Measurements from ENCODE around the gene LPA.
A peak's percentile ranks its signal among the peaks of the same experiment; 100 is the strongest.
"Not testable (repeated sequence)": the region's sequence is repeated elsewhere in the genome, so short reads cannot be mapped to it uniquely, and the experiment has no call there.

The LPA gene, protein sequence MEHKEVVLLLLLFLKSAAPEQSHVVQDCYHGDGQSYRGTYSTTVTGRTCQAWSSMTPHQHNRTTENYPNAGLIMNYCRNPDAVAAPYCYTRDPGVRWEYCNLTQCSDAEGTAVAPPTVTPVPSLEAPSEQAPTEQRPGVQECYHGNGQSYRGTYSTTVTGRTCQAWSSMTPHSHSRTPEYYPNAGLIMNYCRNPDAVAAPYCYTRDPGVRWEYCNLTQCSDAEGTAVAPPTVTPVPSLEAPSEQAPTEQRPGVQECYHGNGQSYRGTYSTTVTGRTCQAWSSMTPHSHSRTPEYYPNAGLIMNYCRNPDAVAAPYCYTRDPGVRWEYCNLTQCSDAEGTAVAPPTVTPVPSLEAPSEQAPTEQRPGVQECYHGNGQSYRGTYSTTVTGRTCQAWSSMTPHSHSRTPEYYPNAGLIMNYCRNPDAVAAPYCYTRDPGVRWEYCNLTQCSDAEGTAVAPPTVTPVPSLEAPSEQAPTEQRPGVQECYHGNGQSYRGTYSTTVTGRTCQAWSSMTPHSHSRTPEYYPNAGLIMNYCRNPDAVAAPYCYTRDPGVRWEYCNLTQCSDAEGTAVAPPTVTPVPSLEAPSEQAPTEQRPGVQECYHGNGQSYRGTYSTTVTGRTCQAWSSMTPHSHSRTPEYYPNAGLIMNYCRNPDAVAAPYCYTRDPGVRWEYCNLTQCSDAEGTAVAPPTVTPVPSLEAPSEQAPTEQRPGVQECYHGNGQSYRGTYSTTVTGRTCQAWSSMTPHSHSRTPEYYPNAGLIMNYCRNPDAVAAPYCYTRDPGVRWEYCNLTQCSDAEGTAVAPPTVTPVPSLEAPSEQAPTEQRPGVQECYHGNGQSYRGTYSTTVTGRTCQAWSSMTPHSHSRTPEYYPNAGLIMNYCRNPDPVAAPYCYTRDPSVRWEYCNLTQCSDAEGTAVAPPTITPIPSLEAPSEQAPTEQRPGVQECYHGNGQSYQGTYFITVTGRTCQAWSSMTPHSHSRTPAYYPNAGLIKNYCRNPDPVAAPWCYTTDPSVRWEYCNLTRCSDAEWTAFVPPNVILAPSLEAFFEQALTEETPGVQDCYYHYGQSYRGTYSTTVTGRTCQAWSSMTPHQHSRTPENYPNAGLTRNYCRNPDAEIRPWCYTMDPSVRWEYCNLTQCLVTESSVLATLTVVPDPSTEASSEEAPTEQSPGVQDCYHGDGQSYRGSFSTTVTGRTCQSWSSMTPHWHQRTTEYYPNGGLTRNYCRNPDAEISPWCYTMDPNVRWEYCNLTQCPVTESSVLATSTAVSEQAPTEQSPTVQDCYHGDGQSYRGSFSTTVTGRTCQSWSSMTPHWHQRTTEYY (N-terminal part only)

DNA sequence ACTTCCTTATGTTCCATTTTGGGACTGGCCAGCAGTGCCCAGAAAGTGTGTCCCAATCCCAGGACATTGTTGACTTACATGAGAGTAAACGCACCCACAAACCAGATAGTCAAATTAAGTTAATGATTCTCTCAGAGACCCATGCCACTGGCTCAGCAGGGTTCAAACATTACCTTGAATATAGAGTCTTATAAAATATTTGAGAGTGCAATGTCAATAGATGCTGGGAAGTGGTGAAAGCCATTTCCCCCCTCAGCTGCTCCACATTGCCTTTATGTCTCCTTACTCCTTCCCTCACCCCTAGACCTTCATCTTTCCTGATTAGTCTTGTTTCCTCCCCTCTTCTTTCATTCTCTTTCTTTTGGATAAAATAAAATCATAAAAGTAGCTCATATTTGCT lies at the start of gene LPA:
LPA (minus strand) TSS at position 78 of the 400 bp plus-strand sequence; CDS start at position 17, 61 bp downstream.
- DNase-seq, result not testable (repeated sequence)

DNA sequence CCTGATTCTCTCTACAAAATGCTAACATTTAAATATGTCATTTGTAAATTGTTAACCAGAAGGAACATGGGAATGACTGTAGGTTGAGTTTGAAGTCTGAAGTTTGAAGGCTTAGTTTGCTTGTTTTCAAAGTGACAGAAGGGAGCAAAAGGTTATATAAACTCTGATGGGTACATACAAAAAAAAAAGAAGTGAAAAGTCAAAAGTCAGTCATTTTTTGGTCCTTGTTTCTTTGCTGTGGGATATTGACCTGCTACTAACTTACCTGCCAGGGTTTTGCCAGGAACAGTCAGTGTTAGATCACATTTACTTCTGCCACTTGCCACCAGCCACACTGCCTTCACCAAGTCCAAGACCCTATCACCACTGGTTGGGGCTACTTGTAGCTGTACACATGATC lies 44.9 kb upstream of the LPA start:
- DNase-seq, result not testable (repeated sequence)

DNA sequence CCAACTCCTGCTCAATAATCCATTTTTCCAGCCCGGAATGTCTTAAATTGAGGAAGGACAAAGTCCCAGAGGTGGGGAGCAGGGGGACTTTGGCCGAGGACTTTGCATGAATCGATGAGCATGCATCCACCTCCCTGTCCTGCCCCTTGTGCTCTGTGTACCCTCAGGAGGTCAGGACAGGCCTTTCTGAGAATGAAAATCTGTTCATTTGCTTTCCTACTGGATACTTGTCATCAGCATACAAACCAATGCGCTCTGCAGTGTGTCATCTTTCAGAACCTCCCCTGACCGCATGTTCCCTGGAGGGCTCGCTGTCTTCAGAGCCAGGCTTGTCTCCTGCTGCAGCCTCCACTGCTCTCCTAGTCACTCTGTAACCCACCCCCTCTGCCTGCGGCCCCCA lies 40.6 kb upstream of the LPA start:
- not testable (repeated sequence) for DNase-seq

DNA sequence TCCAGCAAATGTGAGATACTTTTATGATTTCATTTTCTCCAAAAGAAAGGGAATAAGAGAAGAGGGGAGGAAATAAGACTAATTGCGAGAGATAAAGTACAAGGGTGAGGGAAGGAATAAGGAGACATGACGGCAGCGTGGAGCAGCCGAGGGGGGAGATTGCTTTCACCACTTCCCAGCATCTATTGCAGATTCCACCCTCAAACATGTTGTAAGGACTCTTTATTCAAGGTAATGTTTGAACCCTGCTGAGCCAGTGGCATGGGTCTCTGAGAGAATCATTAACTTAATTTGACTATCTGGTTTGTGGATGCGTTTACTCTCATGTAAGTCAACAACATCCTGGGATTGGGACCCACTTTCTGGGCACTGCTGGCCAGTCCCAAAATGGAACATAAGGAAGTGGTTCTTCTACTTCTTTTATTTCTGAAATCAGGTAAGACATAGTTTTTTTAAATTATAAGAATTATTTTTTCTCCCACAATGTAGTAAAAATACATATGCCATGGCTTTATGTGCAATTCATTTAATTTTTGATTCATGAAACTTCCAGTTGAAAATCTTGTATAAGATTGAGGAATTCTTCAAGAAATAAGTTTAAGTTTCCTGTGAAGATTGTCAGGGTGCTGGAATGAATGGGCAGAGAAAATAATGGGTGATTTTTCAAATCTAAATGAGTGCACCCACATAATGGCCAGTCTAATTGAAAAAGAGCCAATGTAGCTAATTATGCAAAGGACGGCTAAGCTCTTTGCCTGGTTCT lies 38.0 kb upstream of the LPA start, which contains the start of gene PLG:
PLG (plus strand) TSS at position 327 of the 763 bp plus-strand sequence; CDS start at position 388, 61 bp downstream.
- DNase-seq, result not testable (repeated sequence)

DNA sequence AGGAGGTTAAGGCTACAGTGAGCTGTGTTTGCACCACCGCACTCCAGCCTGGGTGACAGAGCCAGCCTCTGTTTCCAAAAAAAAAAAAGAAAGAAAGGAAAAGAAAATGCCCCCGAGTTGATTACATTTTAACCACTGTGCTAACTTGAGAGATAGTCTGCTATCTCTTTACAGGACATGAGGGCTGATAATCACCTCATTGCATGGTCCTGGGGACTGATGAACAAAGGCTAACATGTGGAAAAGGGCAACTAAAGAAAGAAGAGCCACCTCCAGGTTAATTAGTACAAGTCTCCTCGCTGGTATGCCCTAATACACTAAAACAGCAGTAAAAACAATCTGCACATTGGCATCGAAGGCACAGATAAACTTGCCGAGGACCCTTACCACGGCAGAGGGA lies 33.8 kb upstream of the LPA start:
- DNase-seq, result no peak

DNA sequence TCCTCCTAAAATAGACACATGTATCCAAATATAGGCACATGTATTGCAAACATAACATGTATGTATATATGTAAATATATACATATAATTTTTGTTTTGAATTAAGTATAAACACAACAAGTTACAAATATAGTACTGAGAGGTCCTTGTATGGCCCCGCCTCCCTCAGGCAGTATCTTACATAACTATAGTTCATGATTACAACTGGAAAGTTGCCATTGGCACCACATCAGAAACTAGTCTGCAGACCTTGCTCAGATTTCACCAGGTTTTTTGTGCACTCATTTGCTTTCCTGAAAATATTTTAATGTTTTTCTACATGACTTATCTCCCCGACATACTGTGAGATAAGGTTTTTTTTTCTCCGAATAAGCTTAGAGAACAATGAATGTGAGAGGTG lies 32.8 kb upstream of the LPA start:
- not testable (repeated sequence) for DNase-seq

DNA sequence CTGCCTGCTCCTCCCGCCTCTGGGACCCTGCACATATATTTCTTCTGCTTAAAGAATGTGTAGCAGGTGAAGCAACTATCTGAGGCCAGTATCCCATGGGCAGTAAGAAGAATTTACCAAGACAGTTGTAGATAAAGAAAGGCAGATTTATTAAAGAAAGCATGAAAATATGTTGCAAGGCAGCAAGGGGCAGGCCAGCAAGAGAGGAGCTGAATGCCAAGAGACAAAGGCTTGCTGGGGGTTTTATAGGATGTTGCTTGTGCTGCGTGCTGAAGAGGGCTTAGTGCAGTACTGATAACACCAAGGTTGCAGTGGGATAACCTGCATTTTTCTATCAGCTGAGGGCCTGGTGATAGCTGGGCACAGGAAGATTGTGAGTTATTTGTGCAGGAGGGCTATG lies 31.5 kb upstream of the LPA start:
- not testable (repeated sequence) for DNase-seq

DNA sequence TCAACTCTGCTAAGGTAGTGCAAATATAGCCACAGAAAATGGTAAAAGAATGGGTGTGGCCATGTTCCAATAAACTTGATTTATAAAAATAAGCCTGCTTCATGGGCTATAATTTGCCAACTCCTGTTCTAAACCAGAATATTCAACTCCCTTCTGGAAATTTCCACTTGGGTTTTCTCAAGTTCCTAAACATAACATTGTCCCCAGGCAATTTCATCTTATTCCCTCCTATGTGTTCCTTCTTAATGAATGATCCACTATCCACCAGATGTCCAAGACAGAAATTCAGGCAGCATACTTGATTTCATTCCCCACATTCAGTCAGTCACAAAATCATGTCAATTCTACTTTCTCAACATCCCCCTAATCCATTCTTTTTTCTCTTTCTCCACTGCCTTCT lies 30.9 kb upstream of the LPA start:
- not testable (repeated sequence) for DNase-seq

DNA sequence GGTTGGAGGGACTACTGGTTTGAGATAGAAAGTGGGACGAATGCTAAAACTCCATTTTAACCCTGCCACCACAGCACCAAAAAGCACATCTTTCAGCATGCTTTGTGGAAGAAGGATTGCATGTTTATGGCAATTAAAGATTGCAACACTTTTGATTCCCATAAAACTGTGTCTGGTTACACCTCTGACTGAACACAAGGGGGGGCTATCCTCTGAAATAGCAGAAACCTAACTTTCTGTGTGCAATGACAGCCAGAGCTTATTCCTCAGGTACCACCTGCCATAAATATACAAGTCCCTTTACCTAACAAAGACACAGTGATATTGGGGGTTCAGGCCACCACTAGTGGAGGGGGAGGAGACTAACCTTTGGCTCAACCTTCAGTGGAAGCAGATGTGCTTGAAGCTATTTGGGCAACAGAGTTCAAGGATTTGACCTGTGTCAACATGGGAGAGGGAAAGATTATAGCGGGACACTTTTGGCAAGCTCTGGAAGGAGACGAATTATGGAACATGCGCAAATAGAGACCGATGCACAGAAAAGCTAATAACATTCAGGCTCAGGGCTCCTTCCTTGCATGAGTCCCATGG lies 28.4 kb upstream of the LPA start:
- no peak for DNase-seq

DNA sequence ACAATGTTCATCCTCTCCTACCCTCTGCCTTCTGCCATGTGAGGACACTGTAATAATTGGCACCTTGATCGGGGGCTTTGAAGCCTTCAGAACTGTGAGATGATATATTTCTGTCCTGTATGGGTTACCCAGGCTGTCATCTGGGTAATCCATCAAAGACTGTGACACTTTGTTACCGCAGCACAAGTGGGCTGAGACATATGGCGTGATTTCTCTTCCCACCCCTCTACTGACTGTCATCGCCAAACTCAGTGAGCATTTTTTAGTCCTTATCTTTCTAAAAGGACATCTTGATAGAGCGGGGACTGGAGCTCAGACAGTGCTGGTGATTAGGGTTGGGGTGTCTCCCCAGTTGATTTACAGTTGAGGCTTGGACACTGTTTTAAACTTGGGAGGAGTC lies 27.5 kb upstream of the LPA start:
- DNase-seq, result no peak

DNA sequence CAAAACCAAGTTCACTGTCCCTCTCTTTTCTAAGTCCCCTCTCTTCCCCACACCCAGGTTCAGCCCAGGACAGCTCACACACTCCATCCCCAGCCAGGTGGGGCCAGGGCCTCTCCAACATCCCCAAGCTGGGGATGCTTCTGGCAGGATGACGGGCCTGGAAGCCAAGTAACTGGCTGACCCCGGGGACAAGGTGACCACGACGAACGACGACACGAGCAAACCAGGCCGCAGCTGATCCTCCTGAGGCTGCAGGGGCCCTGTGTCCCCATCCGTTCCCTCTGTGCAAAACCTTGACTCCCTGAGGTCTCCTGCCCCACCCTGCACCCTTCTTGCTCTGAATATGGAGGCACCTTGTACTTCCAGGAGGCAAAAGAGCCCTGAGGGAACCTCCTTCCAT lies 26.4 kb upstream of the LPA start:
- DNase-seq, result no peak

DNA sequence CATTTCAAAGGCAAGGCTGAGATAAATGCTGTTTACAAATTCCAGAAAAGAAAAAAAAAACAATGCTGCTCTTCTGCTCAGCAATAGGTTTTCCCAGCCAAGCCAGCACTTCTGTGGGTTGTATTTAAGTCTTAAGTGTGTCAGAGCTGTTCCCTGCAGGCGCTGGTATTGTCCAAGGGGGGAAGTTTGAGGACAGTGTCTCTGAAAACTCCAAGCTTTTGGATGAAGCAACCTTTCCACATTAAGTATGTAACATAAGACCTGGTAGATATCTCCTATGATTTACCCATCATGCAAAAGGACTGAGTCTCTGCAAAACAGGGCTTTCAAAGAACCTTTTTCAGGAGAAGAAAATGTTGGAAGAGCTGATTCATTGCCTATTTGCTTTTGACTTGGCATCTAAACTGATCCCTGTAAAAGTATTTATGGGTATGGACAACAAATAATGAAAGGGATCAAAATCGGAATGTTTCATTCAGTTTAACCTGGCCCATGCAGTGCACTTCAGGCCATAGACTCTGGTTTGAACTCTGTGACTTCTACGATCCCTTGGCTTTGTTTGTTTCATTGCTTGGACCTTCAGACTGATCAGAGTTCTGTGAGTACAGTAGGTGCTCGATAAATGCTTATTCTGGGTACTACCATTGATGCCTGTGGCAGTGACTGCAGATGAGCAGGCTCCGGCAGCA lies 21.8 kb upstream of the LPA start:
- no peak for DNase-seq

DNA sequence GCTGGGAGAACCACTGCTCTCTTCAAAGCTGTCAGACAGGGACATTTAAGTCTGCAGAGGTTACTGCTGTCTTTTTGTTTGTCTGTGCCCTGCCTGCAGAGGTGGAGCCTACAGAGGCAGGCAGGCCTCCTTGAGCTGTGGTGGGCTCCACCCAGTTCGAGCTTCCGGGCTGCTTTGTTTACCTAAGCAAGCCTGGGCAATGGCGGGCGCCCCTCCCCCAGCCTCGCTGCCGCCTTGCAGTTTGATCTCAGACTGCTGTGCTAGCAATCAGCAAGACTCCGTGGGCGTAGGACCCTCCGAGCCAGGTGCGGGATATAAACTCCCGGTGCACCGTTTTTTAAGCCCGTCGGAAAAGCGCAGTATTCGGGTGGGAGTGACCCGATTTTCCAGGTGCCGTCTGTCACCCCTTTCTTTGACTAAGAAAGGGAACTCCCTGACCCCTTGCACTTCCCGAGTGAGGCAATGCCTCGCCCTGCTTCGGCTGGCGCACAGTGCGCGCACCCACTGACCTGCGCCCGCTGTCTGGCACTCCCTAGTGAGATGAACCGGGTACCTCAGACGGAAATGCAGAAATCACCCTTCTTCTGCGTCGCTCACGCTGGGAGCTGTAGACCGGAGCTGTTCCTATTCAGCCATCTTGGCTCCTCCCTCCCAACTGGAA lies 21.2 kb upstream of the LPA start:
- DNase-seq, result not testable (repeated sequence)

DNA sequence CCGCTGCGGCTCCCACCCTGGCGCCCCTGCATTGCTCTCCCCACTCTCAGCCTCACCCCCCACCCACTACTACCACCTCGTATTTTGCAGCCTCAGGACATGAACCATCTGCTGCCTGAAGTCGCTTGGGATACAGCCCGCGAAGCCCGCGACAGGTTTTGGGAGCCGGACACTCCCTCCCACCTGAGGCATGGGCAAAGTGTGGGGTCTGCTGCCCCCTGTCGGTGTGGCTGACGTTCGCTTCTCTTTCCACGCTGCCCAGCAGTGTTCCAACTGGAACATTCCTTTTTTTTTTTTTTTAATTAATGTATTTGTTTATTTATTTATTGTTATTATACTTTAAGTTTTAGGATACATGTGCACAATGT lies 15.3 kb upstream of the LPA start:
- DNase-seq, result no peak

DNA sequence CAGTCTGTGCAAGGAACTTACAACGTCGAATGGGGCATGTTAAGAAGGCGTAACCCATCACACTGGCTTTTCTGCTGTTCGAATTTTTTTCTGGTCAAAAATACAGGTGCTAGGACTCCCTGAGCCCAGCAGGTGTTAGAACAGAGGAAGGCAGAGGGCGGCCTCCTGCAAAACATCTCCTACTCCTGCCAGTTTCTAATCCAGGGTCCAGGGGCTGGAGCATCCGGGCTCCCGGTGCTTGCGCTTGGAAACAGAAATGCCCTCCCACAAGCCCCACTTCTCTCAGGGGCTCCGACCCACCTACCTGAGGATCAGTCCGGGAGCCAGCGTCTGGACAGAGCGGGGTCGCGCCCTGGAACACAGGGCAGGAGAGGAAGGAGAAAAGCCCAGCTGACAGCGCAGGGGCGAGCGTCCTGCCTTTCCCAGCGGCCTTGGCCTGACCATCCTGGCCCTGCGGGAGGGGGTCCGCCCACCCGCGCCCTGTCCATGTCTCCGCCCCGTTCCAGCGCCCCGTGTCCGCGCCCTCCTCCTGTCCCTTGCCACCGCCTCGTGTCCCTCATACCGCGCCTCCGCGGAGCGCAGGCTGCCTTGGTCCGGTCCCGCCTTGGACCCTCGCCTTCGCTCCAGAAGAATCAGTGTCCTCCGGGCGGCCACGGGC lies 14.8 kb upstream of the LPA start:
- DNase-seq, result no peak

DNA sequence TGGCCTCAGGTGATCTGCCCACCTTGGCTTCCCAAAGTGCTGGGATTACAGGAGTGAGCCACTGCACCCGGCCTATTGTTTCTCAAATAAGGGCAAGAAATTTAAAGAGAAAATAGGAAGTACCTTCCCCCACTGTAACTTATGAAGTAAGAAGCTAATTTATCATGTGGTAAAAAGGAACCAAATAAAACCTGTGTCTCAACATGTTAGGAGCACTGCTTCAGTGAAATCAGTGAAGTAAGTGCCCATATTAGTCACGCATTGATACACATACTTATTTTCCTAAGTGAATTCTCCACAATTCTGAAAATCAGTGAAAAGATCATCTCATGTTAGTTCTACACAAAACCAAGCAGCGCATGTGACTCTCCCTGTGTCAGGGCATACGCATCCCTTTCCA lies 14.2 kb upstream of the LPA start:
- DNase-seq, result no peak

DNA sequence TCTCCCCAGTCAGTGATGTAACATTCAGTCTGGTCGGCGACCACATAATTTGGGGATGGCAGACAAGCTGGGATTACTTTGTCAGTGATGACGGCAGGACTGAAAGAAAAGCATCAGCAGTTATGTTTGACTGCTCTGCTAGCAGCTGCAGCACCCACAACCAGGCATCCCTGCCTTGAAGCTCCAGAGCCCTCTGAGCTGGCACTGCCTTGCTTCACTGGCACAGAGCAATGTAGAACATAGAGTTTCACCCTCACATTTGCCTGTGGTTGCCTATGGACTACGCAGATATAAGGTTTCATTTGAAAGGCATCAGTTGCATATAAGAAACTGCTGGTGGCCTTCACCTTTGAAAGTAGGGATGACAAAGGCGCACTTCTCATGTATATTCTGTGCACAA lies 12.3 kb upstream of the LPA start:
- not testable (repeated sequence) for DNase-seq

DNA sequence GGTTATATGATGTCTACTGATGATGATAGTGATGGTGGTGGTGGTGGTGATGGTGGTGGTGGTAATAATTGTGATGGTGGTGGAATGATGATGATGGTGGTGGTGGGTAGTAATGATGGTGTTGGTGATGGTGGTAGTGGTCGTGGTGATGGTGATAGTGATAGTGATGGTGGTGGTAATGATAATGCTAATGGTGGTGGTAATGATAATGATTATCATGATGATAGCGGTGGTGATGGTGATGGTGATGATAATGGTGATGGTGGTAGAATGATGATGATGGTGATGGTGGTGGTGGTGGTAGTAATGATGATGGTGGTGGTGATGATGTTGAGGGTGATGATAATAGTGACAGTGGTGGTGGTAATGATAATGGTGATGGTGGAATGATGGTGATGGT lies 4.5 kb upstream of the LPA start:
- no peak for DNase-seq

DNA sequence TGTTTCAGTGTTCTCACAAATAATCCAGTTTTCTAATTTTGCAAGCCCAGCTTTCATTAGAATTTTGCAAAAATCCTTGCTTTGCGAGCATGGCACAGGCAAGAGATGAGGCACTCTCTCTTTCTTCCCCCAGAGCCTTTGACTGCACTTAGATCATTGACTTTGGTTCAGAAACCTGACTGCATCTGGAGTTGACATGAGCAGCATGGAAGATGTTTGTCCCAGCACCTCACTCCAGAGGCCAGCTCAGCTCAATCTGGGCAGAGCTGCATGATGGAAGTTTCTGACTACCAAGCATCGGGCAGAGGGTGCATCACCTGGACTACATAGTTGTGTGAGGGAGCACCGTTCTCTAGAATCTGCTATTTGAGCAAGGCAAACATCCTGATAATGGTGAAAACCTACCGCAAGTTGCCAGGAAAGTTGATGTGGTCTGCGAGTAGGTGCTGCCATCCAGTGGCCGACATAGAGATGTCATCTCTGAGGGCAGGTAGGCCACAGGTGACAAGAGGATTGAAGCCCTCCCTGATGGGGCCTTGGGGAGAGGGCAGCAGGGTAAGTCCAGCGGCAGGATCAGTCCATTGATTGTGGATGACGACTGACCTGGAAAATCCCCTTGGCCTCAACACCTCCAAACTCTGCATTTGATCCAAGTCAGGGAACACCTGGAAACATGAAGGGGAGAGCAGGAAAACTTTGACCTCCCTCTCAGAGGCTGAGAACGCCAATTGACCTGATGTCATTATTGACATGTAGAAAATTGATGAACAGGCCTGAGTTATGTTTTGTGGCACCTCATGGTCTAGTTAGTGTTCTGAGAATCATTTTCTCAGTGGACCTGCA lies 3.8 kb upstream of the LPA start:
- DNase-seq, result peak; percentile 57
